Measurements from ENCODE around the gene COL4A3.
"Not testable (repeated sequence)": the region's sequence is repeated elsewhere in the genome, so short reads cannot be mapped to it uniquely, and the experiment has no call there.

Gene COL4A3

GRCh38 chr2:227214622-227215041, 50.2 kb downstream of the COL4A3 start:
- Mint-ChIP-seq H3K27ac (no peak overlapping the region), H3K4me3 (no peak overlapping the region), H3K36me3 (ENCODE audit: low read depth) (no peaks in the 10 kb centered on the region), H3K4me1 (no peaks in the 10 kb centered on the region), H3K9me3 (no peaks in the 10 kb centered on the region), H3K27me3 (peaks cover 3% of the 10 kb centered on the region)
- no peak for DNase-seq
- ATAC-seq, result no peak

GRCh38 chr2:227219312-227220105, 55.1 kb downstream of the COL4A3 start:
- peaks cover 6% of the 10 kb centered on the region for H3K27me3 Mint-ChIP-seq
- H3K4me1 Mint-ChIP-seq, result no peaks in the 10 kb centered on the region
- no peaks in the 10 kb centered on the region for H3K9me3 Mint-ChIP-seq
- ATAC-seq (no peak), DNase-seq (no peak)
- no peaks in the 10 kb centered on the region for H3K36me3 Mint-ChIP-seq (ENCODE audit: low read depth)
- H3K27ac Mint-ChIP-seq, result no peak overlapping the region
- H3K4me3 Mint-ChIP-seq, result no peak overlapping the region

GRCh38 chr2:227221120-227221519, 56.7 kb downstream of the COL4A3 start:
- DNase-seq, result no peak
- ATAC-seq, result no peak
- no peaks in the 10 kb centered on the region for H3K4me1 Mint-ChIP-seq
- H3K36me3 Mint-ChIP-seq (ENCODE audit: low read depth), result no peaks in the 10 kb centered on the region
- peaks cover 9% of the 10 kb centered on the region for H3K27me3 Mint-ChIP-seq
- no peak overlapping the region for H3K4me3 Mint-ChIP-seq
- H3K9me3 Mint-ChIP-seq, result no peaks in the 10 kb centered on the region
- no peak overlapping the region for H3K27ac Mint-ChIP-seq

- peaks cover 9% of the 10 kb centered on the region for H3K27me3 Mint-ChIP-seq
- H3K4me1 Mint-ChIP-seq, result no peaks in the 10 kb centered on the region
- DNase-seq (no peak), ATAC-seq (no peak)
- no peak overlapping the region for H3K4me3 Mint-ChIP-seq
- H3K27ac Mint-ChIP-seq, result no peak overlapping the region
- no peaks in the 10 kb centered on the region for H3K9me3 Mint-ChIP-seq
- no peaks in the 10 kb centered on the region for H3K36me3 Mint-ChIP-seq (ENCODE audit: low read depth)
Measured at GRCh38 chr2:227222292-227222691, 57.9 kb downstream of the COL4A3 start.

GRCh38 chr2:227225641-227226040, 61.2 kb downstream of the COL4A3 start:
- not testable (repeated sequence) for ATAC-seq; H3K27ac Mint-ChIP-seq; H3K4me3 Mint-ChIP-seq; H3K9me3 Mint-ChIP-seq; DNase-seq; H3K36me3 Mint-ChIP-seq (ENCODE audit: low read depth); H3K27me3 Mint-ChIP-seq; H3K4me1 Mint-ChIP-seq

- DNase-seq, result no peak
- Mint-ChIP-seq H3K36me3 (ENCODE audit: low read depth) (no peaks in the 10 kb centered on the region), H3K4me3 (no peak overlapping the region), H3K4me1 (no peaks in the 10 kb centered on the region), H3K27me3 (peaks cover 12% of the 10 kb centered on the region), H3K9me3 (no peaks in the 10 kb centered on the region), H3K27ac (no peak overlapping the region)
- no peak for ATAC-seq
Measured at GRCh38 chr2:227228061-227228667, 63.7 kb downstream of the COL4A3 start.

GRCh38 chr2:227230151-227230550, 65.7 kb downstream of the COL4A3 start:
- Mint-ChIP-seq H3K36me3 (ENCODE audit: low read depth) (no peaks in the 10 kb centered on the region), H3K4me3 (no peak overlapping the region), H3K4me1 (no peaks in the 10 kb centered on the region), H3K27me3 (peaks cover 7% of the 10 kb centered on the region), H3K27ac (no peak overlapping the region), H3K9me3 (no peaks in the 10 kb centered on the region)
- no peak for ATAC-seq
- DNase-seq, result no peak

- H3K4me3 Mint-ChIP-seq, result no peak overlapping the region
Measured at GRCh38 chr2:227234429-227234828, 70.0 kb downstream of the COL4A3 start.

GRCh38 chr2:227237786-227238185, 73.4 kb downstream of the COL4A3 start:
- H3K27ac Mint-ChIP-seq, result no peak overlapping the region
- DNase-seq (no peak), ATAC-seq (no peak)
- no peaks in the 10 kb centered on the region for H3K4me1 Mint-ChIP-seq
- no peaks in the 10 kb centered on the region for H3K9me3 Mint-ChIP-seq
- no peaks in the 10 kb centered on the region for H3K36me3 Mint-ChIP-seq (ENCODE audit: low read depth)
- no peaks in the 10 kb centered on the region for H3K27me3 Mint-ChIP-seq
- no peak overlapping the region for H3K4me3 Mint-ChIP-seq

More at GRCh38 chr2:227234429-227234828, 70.0 kb downstream of the COL4A3 start:
- no peak overlapping the region for H3K27ac Mint-ChIP-seq
- ATAC-seq (no peak), DNase-seq (no peak)
- H3K9me3 Mint-ChIP-seq, result no peaks in the 10 kb centered on the region
- peaks cover 4% of the 10 kb centered on the region for H3K27me3 Mint-ChIP-seq
- no peaks in the 10 kb centered on the region for H3K4me1 Mint-ChIP-seq
- no peaks in the 10 kb centered on the region for H3K36me3 Mint-ChIP-seq (ENCODE audit: low read depth)

- Mint-ChIP-seq H3K4me1 (no peaks in the 10 kb centered on the region), H3K27ac (no peak overlapping the region), H3K4me3 (no peak overlapping the region), H3K9me3 (no peaks in the 10 kb centered on the region), H3K36me3 (ENCODE audit: low read depth) (no peaks in the 10 kb centered on the region), H3K27me3 (no peaks in the 10 kb centered on the region)
- no peak for ATAC-seq
- peak; percentile 67 for DNase-seq
Measured at GRCh38 chr2:227238238-227239237, 74.1 kb downstream of the COL4A3 start.

- H3K4me3 Mint-ChIP-seq, result no peak overlapping the region
- no peaks in the 10 kb centered on the region for H3K27me3 Mint-ChIP-seq
- no peaks in the 10 kb centered on the region for H3K4me1 Mint-ChIP-seq
- no peaks in the 10 kb centered on the region for H3K9me3 Mint-ChIP-seq
- no peaks in the 10 kb centered on the region for H3K36me3 Mint-ChIP-seq (ENCODE audit: low read depth)
- DNase-seq (no peak), ATAC-seq (no peak)
- no peak overlapping the region for H3K27ac Mint-ChIP-seq
Measured at GRCh38 chr2:227241005-227241404, 76.6 kb downstream of the COL4A3 start.

- H3K27me3 Mint-ChIP-seq, result no peaks in the 10 kb centered on the region
- H3K9me3 Mint-ChIP-seq, result no peaks in the 10 kb centered on the region
- no peak overlapping the region for H3K27ac Mint-ChIP-seq
- ATAC-seq (no peak), DNase-seq (no peak)
- H3K4me3 Mint-ChIP-seq, result no peak overlapping the region
- no peaks in the 10 kb centered on the region for H3K36me3 Mint-ChIP-seq (ENCODE audit: low read depth)
- no peaks in the 10 kb centered on the region for H3K4me1 Mint-ChIP-seq
Measured at GRCh38 chr2:227248876-227249275, 84.5 kb downstream of the COL4A3 start.

- DNase-seq, result no peak
- no peak overlapping the region for H3K27ac Mint-ChIP-seq
- H3K9me3 Mint-ChIP-seq, result no peaks in the 10 kb centered on the region
- no peaks in the 10 kb centered on the region for H3K27me3 Mint-ChIP-seq
- H3K4me1 Mint-ChIP-seq, result no peaks in the 10 kb centered on the region
- H3K4me3 Mint-ChIP-seq, result no peak overlapping the region
- ATAC-seq, result no peak
- H3K36me3 Mint-ChIP-seq (ENCODE audit: low read depth), result no peaks in the 10 kb centered on the region
Measured at GRCh38 chr2:227252831-227253230, 88.4 kb downstream of the COL4A3 start.

GRCh38 chr2:227256605-227257004, 92.2 kb downstream of the COL4A3 start:
- H3K9me3 Mint-ChIP-seq, result no peaks in the 10 kb centered on the region
- no peaks in the 10 kb centered on the region for H3K4me1 Mint-ChIP-seq
- ATAC-seq (no peak), DNase-seq (no peak)
- H3K36me3 Mint-ChIP-seq (ENCODE audit: low read depth), result no peaks in the 10 kb centered on the region
- no peak overlapping the region for H3K4me3 Mint-ChIP-seq
- H3K27me3 Mint-ChIP-seq, result no peaks in the 10 kb centered on the region
- no peak overlapping the region for H3K27ac Mint-ChIP-seq

All from activated naive CD8-positive, alpha-beta T cell treated with anti-CD3 and anti-CD28 coated beads, Interleukin-2, amount 50 U/mL, for 24 hours (primary cell).